Measurements from ENCODE around the gene SMOC1. TPM values are rescaled to one million over a fixed set of nuclear protein-coding genes. Genes with fewer than 3 reads are reported as not detected.

Gene SMOC1
- polyA plus RNA-seq, 1 donor: 0.85 TPM

DNA sequence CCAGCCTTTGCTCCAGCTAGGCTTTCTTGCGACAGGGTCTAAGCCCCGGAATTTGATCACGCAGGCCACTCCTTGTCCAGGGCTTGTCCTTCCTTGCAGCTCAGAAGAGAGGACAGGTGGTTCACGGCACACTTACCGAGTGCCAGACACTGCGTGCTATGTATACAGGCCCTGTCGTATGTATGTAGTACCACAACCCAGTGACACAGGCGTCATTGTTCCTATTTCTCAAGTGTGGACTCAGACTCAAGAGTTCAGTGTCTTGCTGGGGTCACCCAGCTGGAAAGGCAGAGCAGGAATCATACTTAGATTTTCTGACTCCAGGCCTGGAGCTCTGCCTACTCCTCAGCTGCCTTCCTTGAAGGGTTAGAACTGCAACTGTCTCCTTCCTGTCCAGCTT is 153.9 kb downstream of the SMOC1 start:
- H3K9me3 ChIP-seq (ENCODE audit: control insufficient read depth, low read depth, low read length): no peaks in the 10 kb centered on the region
- H3K4me1 ChIP-seq (ENCODE audit: control insufficient read depth, insufficient read depth, low read length): no peaks in the 10 kb centered on the region
- no peak overlapping the region for H3K4me3 ChIP-seq (ENCODE audit: low read length)
- no peaks in the 10 kb centered on the region for H3K27me3 ChIP-seq (ENCODE audit: control insufficient read depth, insufficient read depth, low read length)
- no peak for DNase-seq
- H3K27ac ChIP-seq (ENCODE audit: low read length): no peak overlapping the region
- WGBS (ENCODE audit: insufficient coverage, low lambda C conversion rate): no CpG with 5 or more reads among the region's 8 CpGs
- no peaks in the 10 kb centered on the region for H3K36me3 ChIP-seq (ENCODE audit: control insufficient read depth, insufficient read depth, low read length)

DNA sequence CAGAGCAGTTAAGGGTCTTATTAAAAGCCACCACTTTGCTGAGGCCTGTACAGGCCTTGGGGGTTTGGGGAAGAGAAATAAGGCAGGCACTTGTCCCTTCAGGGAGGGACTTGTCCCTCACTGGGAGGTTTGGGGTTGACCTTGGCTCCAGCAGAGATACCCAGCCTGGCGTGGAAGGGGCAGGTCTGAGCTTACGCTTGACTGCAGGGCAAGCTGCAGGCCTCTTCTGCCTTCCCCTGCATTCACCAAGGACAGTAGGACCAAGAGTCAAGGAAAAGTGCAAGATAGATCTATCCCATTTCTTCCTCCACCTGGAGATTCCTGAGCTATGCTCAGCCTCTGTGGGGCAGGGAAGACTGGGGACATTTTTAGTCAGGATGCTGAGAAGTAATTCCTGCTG is 154.3 kb downstream of the SMOC1 start:
- Histone ChIP-seq H3K27me3 (ENCODE audit: control insufficient read depth, insufficient read depth, low read length) (no peaks in the 10 kb centered on the region), H3K36me3 (ENCODE audit: control insufficient read depth, insufficient read depth, low read length) (no peaks in the 10 kb centered on the region), H3K4me1 (ENCODE audit: control insufficient read depth, insufficient read depth, low read length) (no peaks in the 10 kb centered on the region), H3K27ac (ENCODE audit: low read length) (no peak overlapping the region), H3K9me3 (ENCODE audit: control insufficient read depth, low read depth, low read length) (no peaks in the 10 kb centered on the region), H3K4me3 (ENCODE audit: low read length) (no peak overlapping the region)
- WGBS (ENCODE audit: insufficient coverage, low lambda C conversion rate): no CpG with 5 or more reads among the region's 2 CpGs
- DNase-seq: no peak

DNA sequence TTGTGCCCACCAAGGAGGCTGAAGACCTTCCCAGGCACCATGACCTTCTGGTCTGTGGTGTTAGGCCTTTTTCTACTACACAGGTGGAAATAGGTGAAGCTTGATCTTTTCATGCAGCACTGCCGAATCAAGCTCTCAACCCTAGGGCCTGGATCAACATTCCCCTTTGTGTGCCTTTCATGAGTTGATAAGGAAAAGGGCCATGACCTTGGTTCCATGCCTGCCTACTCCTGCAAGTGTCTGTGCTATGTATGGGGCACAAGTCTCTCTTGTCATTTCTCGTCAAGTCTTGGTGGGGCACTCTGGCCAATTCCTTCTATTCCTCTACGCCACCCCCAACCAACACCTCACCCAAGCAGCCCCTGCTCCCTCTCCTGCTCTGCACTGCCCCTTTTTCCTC is 155.0 kb downstream of the SMOC1 start:
- no peak for DNase-seq
- no peaks in the 10 kb centered on the region for H3K27me3 ChIP-seq (ENCODE audit: control insufficient read depth, insufficient read depth, low read length)
- WGBS (ENCODE audit: insufficient coverage, low lambda C conversion rate): no CpG with 5 or more reads among the region's 3 CpGs

DNA sequence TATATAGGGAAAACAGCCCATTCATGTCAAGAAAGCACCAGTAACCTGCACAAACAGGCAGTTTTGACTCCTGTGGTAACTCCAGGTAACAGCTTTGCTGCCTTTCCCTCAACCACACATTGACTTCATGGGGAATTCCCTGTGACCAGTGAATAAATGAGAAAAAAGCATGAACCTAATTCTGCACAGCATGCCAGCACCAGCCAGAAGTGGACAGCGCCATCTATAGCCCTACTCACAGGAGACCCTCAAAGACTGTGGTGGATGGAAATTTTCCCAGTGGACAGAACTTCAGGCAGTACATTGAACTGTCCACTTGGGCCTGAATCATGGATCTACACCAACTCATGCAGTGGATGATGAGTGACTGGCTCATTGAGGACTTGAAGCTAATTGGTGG is 157.4 kb downstream of the SMOC1 start:
- Histone ChIP-seq H3K9me3 (ENCODE audit: control insufficient read depth, low read depth, low read length) (no peaks in the 10 kb centered on the region), H3K27ac (ENCODE audit: low read length) (no peak overlapping the region), H3K27me3 (ENCODE audit: control insufficient read depth, insufficient read depth, low read length) (peaks cover 2% of the 10 kb centered on the region), H3K36me3 (ENCODE audit: control insufficient read depth, insufficient read depth, low read length) (no peaks in the 10 kb centered on the region), H3K4me3 (ENCODE audit: low read length) (no peak overlapping the region), H3K4me1 (ENCODE audit: control insufficient read depth, insufficient read depth, low read length) (no peaks in the 10 kb centered on the region)
- no peak for DNase-seq
- WGBS (ENCODE audit: insufficient coverage, low lambda C conversion rate): no CpG with 5 or more reads among the region's 1 CpG

More for the DNA sequence above, 155.0 kb downstream of the SMOC1 start:
- no peaks in the 10 kb centered on the region for H3K9me3 ChIP-seq (ENCODE audit: control insufficient read depth, low read depth, low read length)
- no peaks in the 10 kb centered on the region for H3K36me3 ChIP-seq (ENCODE audit: control insufficient read depth, insufficient read depth, low read length)
- H3K4me3 ChIP-seq (ENCODE audit: low read length): no peak overlapping the region
- no peak overlapping the region for H3K27ac ChIP-seq (ENCODE audit: low read length)
- no peaks in the 10 kb centered on the region for H3K4me1 ChIP-seq (ENCODE audit: control insufficient read depth, insufficient read depth, low read length)

DNA sequence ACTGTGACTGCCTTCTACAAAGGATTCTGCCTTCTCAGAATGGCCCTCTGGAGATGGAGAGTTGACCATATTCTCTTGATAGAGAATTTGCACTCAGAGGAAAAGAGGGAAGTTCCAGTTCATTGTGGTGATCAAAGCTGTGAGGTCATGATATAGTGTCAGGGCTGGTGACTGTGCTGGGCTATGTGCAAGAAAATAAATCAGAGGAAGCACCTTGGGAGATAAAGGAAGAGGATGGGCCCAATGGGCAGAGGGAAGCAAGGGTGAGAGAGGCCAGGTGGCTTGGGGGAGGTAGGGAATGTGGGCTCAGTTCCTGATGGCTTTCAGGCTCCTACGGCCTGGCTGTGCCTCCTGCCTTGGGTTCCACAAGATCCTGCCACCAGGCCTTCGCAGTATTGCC is 163.8 kb downstream of the SMOC1 start:
- no CpG with 5 or more reads among the region's 2 CpGs for WGBS (ENCODE audit: insufficient coverage, low lambda C conversion rate)
- Histone ChIP-seq H3K27ac (ENCODE audit: low read length) (no peak overlapping the region), H3K9me3 (ENCODE audit: control insufficient read depth, low read depth, low read length) (no peaks in the 10 kb centered on the region), H3K4me3 (ENCODE audit: low read length) (no peak overlapping the region), H3K27me3 (ENCODE audit: control insufficient read depth, insufficient read depth, low read length) (peaks cover 2% of the 10 kb centered on the region), H3K36me3 (ENCODE audit: control insufficient read depth, insufficient read depth, low read length) (no peaks in the 10 kb centered on the region), H3K4me1 (ENCODE audit: control insufficient read depth, insufficient read depth, low read length) (peaks cover 10% of the 10 kb centered on the region)
- no peak for DNase-seq

DNA sequence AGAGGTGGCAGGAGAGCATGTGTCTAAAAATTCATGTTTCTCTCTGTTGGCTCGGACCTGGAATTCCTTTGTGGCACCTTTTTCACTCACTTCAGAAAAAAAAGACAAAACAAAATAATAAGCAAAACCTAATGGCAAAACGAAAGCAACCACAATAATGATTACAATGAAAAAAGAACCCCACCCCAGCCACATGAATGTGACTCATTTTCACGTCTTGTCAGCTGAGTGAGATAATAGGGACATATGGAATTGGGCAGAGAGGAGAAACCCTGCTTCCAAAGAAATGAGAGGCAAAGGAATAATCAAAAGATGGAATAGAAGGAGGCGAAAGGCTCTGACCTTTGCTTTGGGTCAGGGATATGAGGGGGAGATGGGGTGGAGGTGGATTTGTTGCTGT is 166.1 kb downstream of the SMOC1 start:
- Histone ChIP-seq H3K36me3 (ENCODE audit: control insufficient read depth, insufficient read depth, low read length) (no peaks in the 10 kb centered on the region), H3K4me1 (ENCODE audit: control insufficient read depth, insufficient read depth, low read length) (peaks cover 10% of the 10 kb centered on the region), H3K9me3 (ENCODE audit: control insufficient read depth, low read depth, low read length) (no peaks in the 10 kb centered on the region), H3K27me3 (ENCODE audit: control insufficient read depth, insufficient read depth, low read length) (peaks cover 2% of the 10 kb centered on the region), H3K27ac (ENCODE audit: low read length) (no peak overlapping the region), H3K4me3 (ENCODE audit: low read length) (no peak overlapping the region)
- no peak for DNase-seq
- 83% methylated on average over 2 of the region's 4 CpGs for WGBS (ENCODE audit: insufficient coverage, low lambda C conversion rate)

DNA sequence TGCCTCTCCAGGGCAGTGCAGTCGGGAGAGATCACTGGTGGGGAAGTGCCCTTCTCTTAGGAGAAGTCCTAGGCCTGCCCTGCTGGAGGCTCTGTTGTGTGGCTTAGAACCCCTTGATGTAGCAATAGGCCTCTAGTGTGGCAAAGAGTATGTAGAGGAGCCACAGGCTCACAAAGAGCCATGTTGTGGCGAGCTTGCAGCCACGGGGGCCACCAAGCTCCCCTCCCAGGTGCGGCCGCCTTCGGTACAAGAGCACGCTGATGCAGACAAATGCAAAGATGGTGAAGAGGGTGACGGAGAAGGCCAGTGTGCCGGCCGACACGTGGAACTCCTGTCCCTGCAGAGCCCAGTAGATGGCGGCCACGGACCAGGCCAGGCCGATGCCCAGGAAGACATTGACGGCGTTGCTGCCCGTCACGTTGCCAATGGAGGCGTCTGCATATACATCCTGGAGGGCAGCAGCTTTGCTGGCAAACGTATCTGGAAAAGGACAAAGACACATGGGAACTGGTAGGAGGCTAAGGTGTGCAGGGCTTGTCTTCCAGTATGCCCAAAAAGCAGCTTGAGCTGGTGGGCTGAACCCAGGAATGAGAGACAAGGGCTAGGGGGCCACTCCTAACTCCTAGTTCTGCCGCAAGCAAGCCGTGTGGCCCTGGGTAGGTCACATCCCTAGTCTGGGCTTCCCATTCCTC is 166.8 kb downstream of the SMOC1 start:
- no CpG with 5 or more reads among the region's 22 CpGs for WGBS (ENCODE audit: insufficient coverage, low lambda C conversion rate)
- H3K27me3 ChIP-seq (ENCODE audit: control insufficient read depth, insufficient read depth, low read length): no peaks in the 10 kb centered on the region
- H3K36me3 ChIP-seq (ENCODE audit: control insufficient read depth, insufficient read depth, low read length): no peaks in the 10 kb centered on the region
- H3K4me3 ChIP-seq (ENCODE audit: low read length): no peak overlapping the region
- DNase-seq: peak; percentile 58 to 61
- H3K27ac ChIP-seq (ENCODE audit: low read length): no peak overlapping the region
- peaks cover 10% of the 10 kb centered on the region for H3K4me1 ChIP-seq (ENCODE audit: control insufficient read depth, insufficient read depth, low read length)
- H3K9me3 ChIP-seq (ENCODE audit: control insufficient read depth, low read depth, low read length): no peaks in the 10 kb centered on the region

DNA sequence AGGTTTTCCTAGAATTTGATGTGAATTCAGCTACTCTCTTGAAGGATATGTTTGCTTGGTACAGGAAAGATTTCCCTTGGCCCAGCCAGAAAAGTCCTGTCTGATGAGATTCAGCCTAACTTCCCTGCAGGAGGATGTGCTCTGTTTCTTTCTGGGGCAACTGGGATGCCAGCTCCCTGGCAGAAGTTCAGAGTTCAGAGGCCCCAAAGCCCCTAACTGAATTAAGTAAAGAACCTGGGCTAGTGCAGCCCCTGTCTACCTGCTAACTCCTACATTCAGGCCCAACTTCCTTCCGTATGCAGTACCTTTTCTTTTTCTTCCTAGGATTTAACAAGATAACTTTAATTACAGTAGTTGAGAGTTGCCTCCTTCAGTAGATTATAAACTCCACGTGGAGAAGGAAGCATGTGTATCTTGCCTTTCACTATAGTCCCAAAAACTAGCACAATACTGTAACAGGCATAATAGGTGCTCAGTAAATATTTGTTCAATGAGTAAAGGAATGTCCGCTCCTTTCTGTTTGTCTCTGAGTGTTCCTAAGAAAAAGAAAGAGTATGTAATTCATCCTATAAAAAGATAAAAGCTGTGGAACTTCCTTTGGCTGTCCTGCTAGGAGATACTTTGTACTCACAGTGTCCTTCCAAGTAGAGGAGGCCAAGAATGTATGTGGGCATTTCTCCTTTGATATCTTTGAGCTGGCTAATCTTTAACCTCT is 168.5 kb downstream of the SMOC1 start:
- Histone ChIP-seq H3K27me3 (ENCODE audit: control insufficient read depth, insufficient read depth, low read length) (no peaks in the 10 kb centered on the region), H3K4me3 (ENCODE audit: low read length) (no peak overlapping the region), H3K36me3 (ENCODE audit: control insufficient read depth, insufficient read depth, low read length) (no peaks in the 10 kb centered on the region), H3K9me3 (ENCODE audit: control insufficient read depth, low read depth, low read length) (no peaks in the 10 kb centered on the region), H3K27ac (ENCODE audit: low read length) (no peak overlapping the region), H3K4me1 (ENCODE audit: control insufficient read depth, insufficient read depth, low read length) (peaks cover 10% of the 10 kb centered on the region)
- 0% methylated on average over 1 of the region's 3 CpGs for WGBS (ENCODE audit: insufficient coverage, low lambda C conversion rate)
- peak in 1 of 2 donors; percentile 64 for DNase-seq

DNA sequence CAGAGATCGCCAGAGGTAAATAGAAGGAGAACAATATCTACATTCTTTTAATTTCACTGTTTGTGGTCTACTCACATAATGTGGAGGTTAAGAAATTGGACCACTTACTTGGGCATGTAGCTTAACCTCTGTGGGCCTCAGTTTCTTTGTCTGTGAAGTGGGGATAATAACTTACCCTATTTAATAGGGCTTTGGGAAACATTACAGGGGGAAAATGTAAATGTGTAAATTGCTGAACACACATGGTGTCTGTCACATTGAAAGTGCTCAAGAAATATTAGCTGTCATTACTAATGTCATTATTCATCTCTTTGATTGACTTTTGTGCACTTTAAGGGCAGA is 169.1 kb downstream of the SMOC1 start:
- H3K36me3 ChIP-seq (ENCODE audit: control insufficient read depth, insufficient read depth, low read length): no peaks in the 10 kb centered on the region
- H3K9me3 ChIP-seq (ENCODE audit: control insufficient read depth, low read depth, low read length): no peaks in the 10 kb centered on the region
- no peak overlapping the region for H3K27ac ChIP-seq (ENCODE audit: low read length)
- no peak for DNase-seq
- peaks cover 10% of the 10 kb centered on the region for H3K4me1 ChIP-seq (ENCODE audit: control insufficient read depth, insufficient read depth, low read length)
- no peak overlapping the region for H3K4me3 ChIP-seq (ENCODE audit: low read length)
- WGBS (ENCODE audit: insufficient coverage, low lambda C conversion rate): no CpG with 5 or more reads among the region's 1 CpG
- H3K27me3 ChIP-seq (ENCODE audit: control insufficient read depth, insufficient read depth, low read length): no peaks in the 10 kb centered on the region

DNA sequence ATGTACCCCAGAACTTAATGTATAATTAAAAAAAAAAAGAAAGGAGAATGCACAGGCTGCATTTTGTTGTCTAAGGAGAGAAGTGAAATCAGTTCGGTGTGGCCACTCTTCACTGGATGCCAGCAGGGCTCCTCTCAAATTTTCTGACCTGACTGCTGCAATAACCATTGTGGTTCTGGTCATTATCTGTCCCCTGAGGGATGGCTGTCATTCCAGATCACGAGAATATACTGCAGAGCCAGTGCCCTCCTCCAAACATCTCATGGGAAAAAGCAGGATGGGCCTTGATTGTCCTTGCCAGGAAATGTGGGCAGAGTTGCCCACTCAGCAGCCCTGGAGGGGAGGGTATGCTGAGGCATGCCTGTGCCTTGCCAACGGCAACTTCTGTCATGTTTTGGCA is 170.4 kb downstream of the SMOC1 start:
- DNase-seq: no peak
- H3K27ac ChIP-seq (ENCODE audit: low read length): no peak overlapping the region
- no peaks in the 10 kb centered on the region for H3K27me3 ChIP-seq (ENCODE audit: control insufficient read depth, insufficient read depth, low read length)
- H3K36me3 ChIP-seq (ENCODE audit: control insufficient read depth, insufficient read depth, low read length): no peaks in the 10 kb centered on the region
- no peak overlapping the region for H3K4me3 ChIP-seq (ENCODE audit: low read length)
- no peaks in the 10 kb centered on the region for H3K9me3 ChIP-seq (ENCODE audit: control insufficient read depth, low read depth, low read length)
- WGBS (ENCODE audit: insufficient coverage, low lambda C conversion rate): 100% methylated on average over 1 of the region's 3 CpGs
- peaks cover 10% of the 10 kb centered on the region for H3K4me1 ChIP-seq (ENCODE audit: control insufficient read depth, insufficient read depth, low read length)

DNA sequence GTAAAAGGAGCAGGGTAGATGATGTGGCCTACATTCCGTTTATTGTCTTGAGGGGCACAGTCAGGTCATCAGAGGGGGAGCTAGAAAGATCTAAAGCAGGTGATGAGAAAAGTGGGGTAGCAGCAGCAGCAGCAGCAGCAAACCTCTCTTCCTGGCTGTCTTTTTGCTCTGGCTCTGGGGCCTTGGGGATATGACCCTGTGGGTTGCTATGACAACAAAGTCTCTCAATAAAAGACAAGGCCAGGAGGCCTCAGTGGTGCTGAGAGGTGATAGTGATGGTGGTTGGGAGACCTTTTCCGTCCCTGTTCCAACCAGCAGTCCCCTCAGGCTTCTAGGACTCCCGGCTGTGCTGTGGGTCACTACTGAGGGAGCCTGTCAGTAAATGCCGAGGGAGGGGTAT is 170.9 kb downstream of the SMOC1 start:
- 0% methylated on average over 1 of the region's 4 CpGs for WGBS (ENCODE audit: insufficient coverage, low lambda C conversion rate)
- Histone ChIP-seq H3K27me3 (ENCODE audit: control insufficient read depth, insufficient read depth, low read length) (no peaks in the 10 kb centered on the region), H3K4me1 (ENCODE audit: control insufficient read depth, insufficient read depth, low read length) (peaks cover 10% of the 10 kb centered on the region), H3K4me3 (ENCODE audit: low read length) (no peak overlapping the region), H3K36me3 (ENCODE audit: control insufficient read depth, insufficient read depth, low read length) (no peaks in the 10 kb centered on the region), H3K27ac (ENCODE audit: low read length) (no peak overlapping the region), H3K9me3 (ENCODE audit: control insufficient read depth, low read depth, low read length) (no peaks in the 10 kb centered on the region)
- no peak for DNase-seq

Data from large intestine (tissue), 3 donors.